ENCODE measurements around the gene MYL11.

GRCh38 chr16:30398661-30399434, 24.2 kb downstream of the MYL11 start:
- TF ChIP-seq CTCF (conservative IDR thresholded peaks at IDR 0.05 in 1 of 2, IDR thresholded peaks at IDR 0.05 in 1 of 2; ENCODE audit: extremely low read depth in 1 of 2, insufficient read depth in 1 of 2, low read depth in 1 of 2, low read length in 2 of 2), result no peak
- TF ChIP-seq EZH2 (IDR thresholded peaks at IDR 0.05; ENCODE audit: borderline replicate concordance, low read length), result no peak
